ENCODE results near the gene EIF2AK3. TPM values are rescaled to one million over a fixed set of nuclear protein-coding genes. Genes with fewer than 3 reads are reported as not detected.

EIF2AK3 gene
- total RNA-seq, 1 experiment from 2014 or later: 19.3 TPM

GRCh38 chr2:88568179-88568578 is 59.1 kb downstream of the EIF2AK3 start:
- no peak overlapping the region for H3K27ac Mint-ChIP-seq
- H3K4me1 Mint-ChIP-seq: peaks cover 3 to 8% of the 10 kb centered on the region in 2 experiments
- no peaks in the 10 kb centered on the region for H3K9me3 Mint-ChIP-seq

More at GRCh38 chr2:88568179-88568578, 59.1 kb downstream of the EIF2AK3 start:
- no peak overlapping the region for H4K91ac ChIP-seq (ENCODE audit: insufficient read length, low read depth, low read length)
- Mint-ChIP-seq H3K27me3 (ENCODE audit: low read depth) (no peaks in the 10 kb centered on the region), H3K4me3 (no peak overlapping the region), H3K36me3 (ENCODE audit: insufficient read depth in 1 of 3, low read depth in 3 of 3) (peaks cover 6 to 22% (median 15%) of the 10 kb centered on the region in 3 experiments; a peak in 5 of 7 replicates)
- H2BK20ac ChIP-seq (ENCODE audit: low read depth, low read length, poor library complexity, severe bottlenecking): no peak overlapping the region
- no peaks in the 10 kb centered on the region for H3K9me3 ChIP-seq (ENCODE audit: control insufficient read depth, low read depth, low read length)
- H2BK5ac ChIP-seq (ENCODE audit: insufficient read length, low read length): no peak overlapping the region
- no peak overlapping the region for H3K9ac ChIP-seq (ENCODE audit: extremely low read depth, insufficient read length, low read length)
- H2BK12ac ChIP-seq (ENCODE audit: insufficient read length, low read depth, low read length): no peak overlapping the region
- no peak overlapping the region for H2BK15ac ChIP-seq (ENCODE audit: low read depth, low read length)
- no peaks in the 10 kb centered on the region for H3K79me1 ChIP-seq (ENCODE audit: insufficient read depth, low read depth, low read length, poor library complexity, severe bottlenecking)
- no peak overlapping the region for H3K56ac ChIP-seq (ENCODE audit: insufficient read length, low read depth, low read length)
- no peak overlapping the region for H3K14ac ChIP-seq (ENCODE audit: insufficient read depth, low read length)
- H3K79me2 ChIP-seq (ENCODE audit: insufficient read depth, low read length): no peaks in the 10 kb centered on the region
- TF ChIP-seq CTCF (conservative IDR thresholded peaks at IDR 0.05): no peak
- H2AFZ ChIP-seq (ENCODE audit: low read length): no peak overlapping the region
- no peaks in the 10 kb centered on the region for H3K27me3 ChIP-seq (ENCODE audit: insufficient read depth, low read length)
- no peak overlapping the region for H4K5ac ChIP-seq (ENCODE audit: insufficient read length, low read depth, low read length)
- H3K4me2 ChIP-seq (ENCODE audit: insufficient read depth, insufficient read length, low read length): no peak overlapping the region
- H3T11ph ChIP-seq (ENCODE audit: low read length): no peak overlapping the region
- H2AK5ac ChIP-seq (ENCODE audit: insufficient read length, low read length): no peak overlapping the region
- no CpG with 5 or more reads among the region's 3 CpGs for WGBS (ENCODE audit: extremely low coverage, insufficient read length, low lambda C conversion rate)
- no peak overlapping the region for H2BK120ac ChIP-seq (ENCODE audit: low read depth, low read length, poor library complexity, severe bottlenecking)
- no peak overlapping the region for H3K4ac ChIP-seq (ENCODE audit: low read depth, low read length)
- no peaks in the 10 kb centered on the region for H4K20me1 ChIP-seq (ENCODE audit: control insufficient read depth, insufficient read depth, insufficient read length)
- H3K23ac ChIP-seq (ENCODE audit: insufficient read length, low read depth, low read length): no peak overlapping the region
- H4K8ac ChIP-seq (replicated peaks; ENCODE audit: insufficient read length, low read depth, low read length): no peak overlapping the region
- H3K23me2 ChIP-seq (ENCODE audit: insufficient read length, low read depth, low read length, poor library complexity, severe bottlenecking): no peaks in the 10 kb centered on the region
- H3K18ac ChIP-seq (ENCODE audit: insufficient read length, low read depth, low read length): no peak overlapping the region
- H3K4me1 ChIP-seq (ENCODE audit: insufficient read depth, low read length): no peaks in the 10 kb centered on the region
- no peak for DNase-seq
- H3K27ac ChIP-seq (ENCODE audit: insufficient read length, low read depth, low read length): no peak overlapping the region
